Stimulated activated CD4-positive, alpha-beta T cell treated with anti-CD3 and anti-CD28 coated beads, TNF-alpha, amount 100 ng/mL, for 48 hours (primary cell): ENCODE data around the gene EMB.
"Not testable (repeated sequence)": the region's sequence is repeated elsewhere in the genome, so short reads cannot be mapped to it uniquely, and the experiment has no call there.

Experiments used
- DNase-seq, 3 donors: peaks; one replicate each; pipeline ENCODE4 v3.0.0-alpha.2; 2020; ENCODE audit warnings: low read depth in 3 of 3

The EMB gene

DNA sequence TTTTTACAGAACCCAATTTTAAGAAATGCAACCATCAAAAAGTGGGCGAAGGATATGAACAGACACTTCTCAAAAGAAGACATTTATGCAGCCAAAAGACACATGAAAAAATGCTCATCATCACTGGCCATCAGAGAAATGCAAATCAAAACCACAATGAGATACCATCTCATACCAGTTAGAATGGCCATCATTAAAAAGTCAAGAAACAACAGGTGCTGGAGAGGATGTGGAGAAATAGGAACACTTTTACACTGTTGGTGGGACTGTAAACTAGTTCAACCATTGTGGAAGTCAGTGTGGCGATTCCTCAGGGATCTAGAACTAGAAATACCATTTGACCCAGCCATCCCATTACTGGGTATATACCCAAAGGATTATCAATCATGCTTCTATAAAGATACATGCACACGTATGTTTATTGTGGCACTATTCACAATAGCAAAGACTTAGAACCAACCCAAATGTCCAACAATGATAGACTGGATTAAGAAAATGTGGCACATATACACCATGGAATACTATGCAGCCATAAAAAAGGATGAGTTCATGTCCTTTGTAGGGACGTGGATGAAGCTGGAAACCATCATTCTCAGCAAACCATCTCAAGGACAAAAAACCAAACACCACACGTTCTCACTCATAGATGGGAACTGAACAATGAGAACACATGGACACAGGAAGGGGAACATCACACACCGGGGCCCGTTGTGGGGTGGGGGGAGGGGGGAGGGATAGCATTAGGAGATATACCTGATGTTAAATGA is 19.7 kb downstream of the EMB start:
- DNase-seq, result not testable (repeated sequence)

DNA sequence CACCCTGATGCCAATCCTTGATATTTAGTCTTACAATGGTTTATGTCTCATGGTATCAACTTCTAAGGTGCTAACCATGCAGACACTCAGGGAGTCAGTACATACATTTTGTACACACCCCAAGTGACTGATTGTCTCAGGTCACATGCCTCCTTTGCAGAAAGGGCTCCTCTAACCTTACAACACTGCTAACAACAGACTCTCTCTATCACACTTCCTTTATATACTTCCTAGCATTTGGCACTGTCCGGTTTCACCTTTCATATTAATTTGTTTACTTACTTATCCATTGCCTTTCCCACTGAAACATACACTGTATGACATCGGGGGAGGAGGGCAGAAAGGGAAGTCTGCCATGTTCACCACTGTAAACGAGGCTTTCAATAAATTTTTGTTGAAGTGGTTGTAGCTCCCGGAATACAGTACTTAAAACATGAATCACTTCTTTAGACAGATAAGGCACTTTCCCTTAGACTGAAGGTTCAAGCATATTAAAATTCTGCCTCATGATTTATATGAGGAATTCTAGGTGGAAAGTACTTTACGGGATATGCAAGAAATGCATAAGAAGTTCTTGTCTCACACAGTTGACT is 20.6 kb downstream of the EMB start:
- no peak for DNase-seq

DNA sequence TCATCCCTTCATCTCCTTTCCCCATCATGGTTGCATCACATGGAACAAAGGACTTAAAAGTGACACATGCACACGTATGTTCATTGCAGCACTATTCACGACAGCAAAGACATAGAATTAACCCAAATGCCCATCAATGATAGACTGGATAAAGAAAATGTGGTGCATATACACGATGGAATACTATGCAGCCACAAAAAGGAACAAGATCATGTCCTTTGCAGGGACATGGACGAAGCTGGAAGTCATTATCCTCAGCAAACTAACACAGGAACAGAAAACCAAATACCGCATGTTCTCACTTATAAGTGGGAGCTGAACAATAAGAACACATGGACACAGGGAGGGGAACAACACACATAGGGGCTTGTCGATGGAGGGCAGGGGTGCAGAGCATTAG is 21.4 kb downstream of the EMB start:
- DNase-seq, result not testable (repeated sequence)

DNA sequence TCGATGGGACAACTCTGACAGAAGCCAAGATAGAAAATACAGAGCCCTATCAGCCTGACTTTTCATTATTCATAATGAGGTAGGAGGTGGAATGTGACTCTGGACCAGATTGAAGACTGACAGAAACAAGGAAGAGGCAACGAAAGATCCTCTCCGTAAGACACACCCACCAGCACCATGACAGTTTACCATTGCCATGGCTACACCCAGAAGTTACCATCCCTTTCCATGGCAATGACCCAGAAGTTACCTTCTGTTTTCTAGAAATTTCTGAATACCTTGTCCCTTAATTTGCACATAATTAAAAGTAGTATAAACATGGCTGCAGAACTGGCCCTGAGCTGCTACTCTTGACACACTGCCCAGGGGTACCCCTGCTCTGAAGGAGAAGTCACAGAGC is 24.5 kb downstream of the EMB start:
- not testable (repeated sequence) for DNase-seq

DNA sequence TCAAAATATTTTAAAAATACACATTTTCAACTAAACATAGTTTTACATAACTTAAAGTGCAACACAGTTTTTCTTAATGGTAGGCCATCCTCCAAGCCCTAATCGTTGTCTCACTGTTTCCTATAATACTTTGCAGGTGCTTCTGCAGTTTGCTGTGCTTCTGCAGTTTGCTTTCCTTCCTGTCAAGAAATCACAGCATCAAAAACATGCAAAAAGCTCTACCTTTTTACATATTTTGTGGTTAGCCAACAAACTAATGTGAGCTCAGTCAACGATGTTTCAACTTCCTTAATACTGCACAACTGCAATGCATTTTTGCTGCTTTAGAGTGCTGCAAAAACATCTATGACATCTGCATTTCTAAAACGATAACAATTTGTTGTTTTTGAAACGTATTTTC is 25.2 kb downstream of the EMB start:
- no peak for DNase-seq

DNA sequence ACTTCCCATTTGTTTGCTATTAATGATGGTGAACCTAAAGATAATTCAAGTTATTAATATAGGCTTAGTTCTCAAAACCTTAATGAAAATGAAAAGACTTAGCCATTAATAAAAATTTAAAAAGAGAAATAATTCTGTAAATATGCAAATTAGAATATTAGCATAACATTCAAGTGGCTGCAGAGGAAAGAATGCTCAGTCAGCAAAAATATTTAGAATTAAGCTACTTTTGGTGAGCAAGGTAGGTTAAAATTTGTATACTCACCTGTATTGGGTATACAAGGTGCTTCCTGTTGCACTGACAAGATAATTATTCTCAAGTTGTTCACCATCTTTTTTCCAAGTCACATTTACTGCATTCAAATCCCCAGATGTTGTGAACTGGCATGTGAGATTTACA is 30.2 kb downstream of the EMB start:
- not testable (repeated sequence) for DNase-seq

DNA sequence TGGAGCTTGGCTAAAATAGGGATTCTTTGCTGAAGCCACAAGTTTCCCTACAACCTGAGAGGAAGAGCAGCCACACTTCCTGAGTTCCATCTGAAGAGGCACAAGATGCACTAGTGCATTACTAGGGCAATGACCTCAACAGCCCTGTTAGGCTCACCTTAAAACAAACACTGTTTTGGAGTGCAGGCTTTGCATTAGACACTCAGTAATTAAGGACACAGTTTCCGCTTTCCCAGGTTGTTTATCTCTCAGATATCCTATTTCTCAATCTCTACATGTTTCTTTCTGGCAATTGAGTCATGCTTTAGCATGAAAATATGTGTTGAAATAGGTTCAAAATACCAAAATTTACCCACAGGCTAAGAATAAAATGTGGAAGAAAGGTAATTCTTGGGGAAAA is 34.2 kb downstream of the EMB start:
- DNase-seq, result no peak

DNA sequence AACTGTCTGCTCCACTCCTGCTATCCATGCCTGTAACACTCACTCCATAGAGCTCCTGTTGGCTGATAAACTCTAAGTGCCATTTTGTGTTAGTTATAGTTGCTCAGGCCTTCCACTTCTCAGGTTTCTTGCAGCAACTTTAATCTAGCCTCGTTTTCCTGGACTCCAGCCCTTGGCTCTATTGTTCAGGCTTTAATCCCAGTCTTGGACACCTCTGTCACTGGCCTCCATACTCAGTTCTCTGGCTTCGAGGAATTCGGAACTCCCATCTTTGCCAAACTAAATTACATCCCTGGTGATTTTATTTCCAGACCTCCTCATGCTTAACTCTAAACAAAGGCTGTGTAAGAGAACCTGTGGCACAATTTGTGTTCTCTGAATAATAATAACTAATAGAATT is 39.8 kb downstream of the EMB start:
- no peak for DNase-seq

DNA sequence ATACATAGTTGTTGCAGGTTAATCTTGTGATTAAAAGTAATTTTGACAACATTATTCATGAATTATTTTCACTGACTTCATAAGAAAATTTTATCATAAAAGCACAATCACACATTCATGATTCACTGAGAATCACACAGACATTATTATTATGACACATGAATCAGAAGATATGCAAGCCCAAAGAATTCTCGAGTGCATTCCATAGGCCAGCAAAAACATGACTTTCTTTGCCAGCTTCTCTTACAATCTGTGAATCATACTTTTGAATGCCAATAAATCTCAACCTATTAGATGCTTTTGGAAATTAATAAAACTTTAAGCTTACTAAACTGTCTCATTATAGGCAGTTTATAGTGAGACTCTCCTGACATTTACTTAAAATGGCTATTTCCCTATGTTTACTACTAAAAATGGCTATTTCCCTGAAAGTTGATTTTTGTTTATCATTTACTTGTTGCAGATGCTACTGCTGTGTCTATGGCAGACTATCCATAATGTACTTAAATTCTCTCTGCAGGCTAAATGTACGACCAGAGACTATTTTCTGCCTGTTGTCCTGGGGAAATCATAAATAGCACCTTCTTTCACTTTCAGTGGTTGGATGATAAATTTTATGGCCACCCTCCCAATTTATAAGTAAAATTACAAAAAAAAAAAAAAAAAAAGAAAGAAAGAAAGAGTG is 47.0 kb downstream of the EMB start:
- DNase-seq, result not testable (repeated sequence)

DNA sequence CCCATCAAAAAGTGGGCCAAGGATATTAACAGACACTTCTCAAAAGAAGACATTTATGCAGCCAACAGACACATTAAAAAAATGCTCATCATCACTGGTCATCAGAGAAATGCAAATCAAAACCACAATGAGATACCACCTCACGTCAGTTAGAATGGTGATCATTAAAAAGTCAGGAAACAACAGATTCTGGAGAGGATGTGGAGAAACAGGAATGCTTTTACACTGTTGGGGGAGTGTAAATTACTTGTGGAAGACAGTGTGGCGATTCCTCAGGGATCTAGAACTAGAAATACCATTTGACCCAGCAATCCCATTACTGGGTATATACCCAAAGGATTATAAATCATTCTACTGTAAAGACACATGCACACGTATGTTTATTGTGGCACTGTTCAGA is 48.8 kb downstream of the EMB start:
- DNase-seq, result not testable (repeated sequence)

DNA sequence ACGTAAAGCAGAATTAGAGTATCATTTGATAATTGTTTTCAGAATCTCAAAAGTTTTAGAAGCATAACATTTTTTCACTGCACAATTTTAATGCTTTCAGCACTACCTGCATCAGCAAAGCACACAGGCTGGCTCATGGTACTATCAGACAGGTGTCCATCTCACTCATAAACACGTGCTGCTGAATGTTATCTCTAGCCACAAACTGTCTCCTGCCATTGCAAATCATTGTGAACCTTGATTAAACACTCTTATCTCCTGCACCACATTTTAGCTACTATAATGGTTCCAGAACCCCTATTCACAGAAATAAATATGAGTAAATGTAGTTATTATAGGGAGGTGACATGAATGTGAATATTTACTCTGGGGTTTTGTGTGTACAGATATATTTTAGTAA is 56.7 kb downstream of the EMB start:
- DNase-seq, result not testable (repeated sequence)

DNA sequence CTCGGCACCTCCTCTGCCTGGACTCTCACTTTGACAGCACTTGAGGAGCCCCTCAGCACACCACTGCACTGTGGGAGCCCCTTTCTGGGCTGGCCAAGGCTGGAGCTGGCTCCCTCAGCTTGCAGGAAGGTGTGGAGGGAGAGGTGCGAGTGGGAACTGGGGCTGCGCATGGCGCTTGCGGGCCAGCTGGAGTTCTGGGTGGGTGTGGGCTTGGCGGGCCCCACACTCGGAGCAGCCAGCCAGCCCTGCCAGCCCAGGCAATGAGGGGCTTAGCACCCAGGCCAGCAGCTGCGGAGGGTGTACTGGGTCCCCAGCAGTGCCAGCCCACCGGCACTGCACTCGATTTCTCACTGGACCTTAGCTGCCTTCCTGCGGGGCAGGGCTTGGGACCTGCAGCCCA is 64.4 kb downstream of the EMB start:
- DNase-seq, result not testable (repeated sequence)

DNA sequence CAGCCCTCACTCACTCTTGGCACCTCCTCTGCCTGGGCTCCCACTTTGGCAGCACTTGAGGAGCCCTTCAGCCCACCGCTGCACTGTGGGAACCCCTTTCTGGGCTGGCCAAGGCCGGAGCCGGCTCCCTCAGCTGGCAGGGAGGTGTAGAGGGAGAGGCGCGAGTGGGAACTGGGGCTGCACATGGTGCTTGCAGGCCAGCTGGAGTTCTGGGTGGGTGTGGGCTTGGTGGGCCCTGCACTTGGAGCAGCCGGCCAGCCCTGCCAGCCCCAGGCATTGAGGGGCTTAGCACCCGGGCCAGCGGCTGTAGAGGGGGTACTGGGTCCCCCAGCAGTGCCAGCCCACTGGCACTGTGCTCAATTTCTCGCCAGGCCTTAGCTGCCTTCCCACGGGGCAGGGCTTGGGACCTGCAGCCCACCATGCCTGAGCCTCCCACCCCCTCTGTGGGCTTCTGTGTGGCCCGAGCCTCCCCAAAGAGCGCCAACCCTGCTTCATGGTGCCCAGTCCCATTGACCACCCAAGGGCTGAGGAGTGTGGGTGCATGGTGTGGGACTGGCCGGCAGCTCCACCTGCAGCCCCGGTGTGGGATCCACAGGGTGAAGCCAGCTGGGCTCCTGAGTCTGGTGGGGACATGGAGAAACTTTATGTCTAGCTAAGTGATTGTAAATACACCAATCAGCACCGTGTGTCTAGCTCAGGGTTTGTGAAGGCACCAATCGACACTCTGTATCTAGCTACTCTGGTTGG is 71.6 kb downstream of the EMB start:
- not testable (repeated sequence) for DNase-seq

DNA sequence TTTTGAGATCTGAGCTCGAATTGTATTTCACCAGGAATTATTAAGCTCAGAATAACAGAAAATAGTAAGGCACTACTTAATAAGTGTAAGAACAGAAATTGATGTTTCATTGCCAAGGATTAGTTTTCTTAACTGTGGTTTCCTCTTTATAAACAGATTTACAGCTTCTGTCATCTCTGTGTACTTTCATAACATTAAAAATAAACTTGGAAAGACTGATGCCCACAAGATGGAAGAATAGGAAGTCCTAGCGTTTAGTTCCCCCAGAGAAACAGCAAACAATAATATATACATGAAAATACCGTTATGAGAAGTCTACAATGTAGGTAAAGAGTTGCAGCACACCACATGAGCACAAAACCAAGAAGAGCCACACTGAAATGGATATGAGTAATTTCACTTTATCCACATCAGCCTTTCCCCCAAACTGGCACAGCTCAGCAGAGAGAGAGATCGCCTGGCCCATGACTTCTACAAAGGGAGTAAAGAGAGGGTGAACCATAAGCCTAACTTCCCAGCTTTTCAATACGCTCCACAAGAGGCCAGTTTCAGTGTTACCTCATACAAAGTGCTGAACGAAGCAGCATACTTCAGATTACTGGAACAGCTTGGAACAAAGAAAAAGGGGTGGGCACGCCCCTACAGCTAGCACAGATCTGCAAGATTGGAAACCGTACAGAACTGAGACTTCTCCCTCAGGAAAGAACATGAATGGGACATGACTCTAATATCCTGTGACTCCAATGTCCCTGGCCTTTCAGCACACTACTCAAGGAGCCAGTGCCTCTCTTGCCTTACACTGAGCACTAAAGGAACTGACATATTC is 75.4 kb downstream of the EMB start:
- no peak for DNase-seq

DNA sequence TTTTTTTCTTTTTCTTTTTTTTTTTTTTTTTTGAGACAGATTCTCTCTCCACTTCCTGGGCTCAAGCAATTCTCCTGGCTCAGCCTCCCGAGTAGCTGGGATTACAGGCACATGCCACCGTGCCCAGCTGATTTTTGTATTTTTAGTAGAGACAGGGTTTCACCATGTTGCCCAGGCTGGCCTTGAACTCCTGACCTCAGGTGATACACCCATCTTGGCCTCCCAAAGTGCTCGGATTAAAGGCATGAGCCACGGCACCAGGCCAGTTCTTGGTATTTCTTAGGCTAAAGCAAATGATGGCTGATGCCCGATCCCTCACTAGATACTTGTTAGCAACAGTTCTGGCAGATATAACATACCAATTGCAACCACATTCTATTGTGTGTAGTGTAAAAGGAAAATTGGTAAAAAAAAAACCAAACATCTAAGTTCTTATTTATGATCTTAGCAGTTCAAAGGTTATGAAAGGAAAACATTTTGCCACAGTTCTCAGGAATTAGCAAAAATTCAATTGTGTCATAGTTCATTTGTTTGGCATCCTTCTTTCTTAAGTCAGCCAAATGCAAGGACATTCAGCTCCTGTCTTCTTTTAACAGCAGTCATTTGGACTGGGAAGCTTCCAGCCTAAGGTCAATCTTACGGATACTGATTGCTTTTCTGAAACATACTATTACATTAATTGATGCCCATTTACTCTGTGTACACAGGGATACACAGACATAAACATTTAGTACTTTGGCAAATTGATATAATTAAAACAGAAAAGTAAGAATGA is 76.4 kb downstream of the EMB start:
- DNase-seq, result not testable (repeated sequence)

DNA sequence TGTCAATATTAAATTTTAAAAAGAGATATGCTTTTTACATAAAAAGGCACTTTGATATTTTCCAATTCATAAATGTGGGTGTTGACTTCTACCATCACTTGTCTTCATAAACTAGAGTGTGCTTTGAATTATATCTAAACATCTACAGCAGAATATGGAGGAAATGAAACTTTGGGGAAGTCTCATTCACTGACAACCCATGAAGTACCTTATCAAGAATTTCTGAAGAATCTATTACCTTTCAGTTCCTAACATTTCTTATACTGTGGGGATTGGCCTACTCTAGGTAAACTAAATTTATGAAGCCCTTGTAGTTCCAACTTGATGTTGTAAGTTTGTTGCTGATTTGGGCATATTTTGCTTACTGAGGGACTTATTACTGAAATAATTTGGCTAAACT is 81.9 kb downstream of the EMB start:
- no peak for DNase-seq

DNA sequence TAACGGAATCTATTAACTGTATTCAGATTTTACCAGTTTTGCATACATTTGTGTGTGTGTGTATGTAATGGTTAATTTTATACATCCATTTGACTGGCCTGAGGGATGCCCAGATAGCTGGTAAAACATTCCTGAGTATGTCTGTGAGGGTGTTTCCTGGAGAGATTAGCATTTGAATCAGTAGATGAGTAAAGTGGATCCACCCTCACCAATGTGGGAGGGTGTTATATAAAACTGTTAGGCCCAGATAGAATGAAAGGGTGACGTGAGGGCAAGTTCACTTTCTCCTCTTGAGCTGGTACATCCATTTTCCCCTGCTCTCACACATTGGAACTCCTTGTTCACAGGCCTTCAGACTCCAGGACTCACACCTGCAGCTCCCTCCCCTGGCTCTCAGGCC is 88.7 kb downstream of the EMB start:
- no peak for DNase-seq
